Measurements from ENCODE around the gene ZDHHC20.

DNA sequence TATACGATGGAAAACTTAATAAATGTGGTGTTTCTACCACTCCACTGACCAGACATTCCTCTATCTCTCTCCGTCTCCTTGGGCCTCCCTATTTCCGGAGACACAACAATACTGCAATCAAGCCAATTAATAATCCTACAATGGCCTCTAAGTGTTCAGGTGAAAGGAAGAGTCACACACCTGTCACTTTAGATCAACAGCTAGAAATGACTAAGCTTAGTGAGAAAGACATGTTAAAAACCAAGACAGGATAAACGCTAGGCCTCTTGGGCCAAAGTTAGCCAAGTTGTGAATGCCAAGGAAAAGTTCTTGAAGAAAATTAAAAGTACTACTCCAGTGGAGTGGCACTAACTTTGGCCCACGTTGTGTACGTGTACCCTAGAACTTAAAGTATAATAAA is 22.5 kb downstream of the ZDHHC20 start:
- TF ChIP-seq TAF1 (IDR thresholded peaks at IDR 0.05; ENCODE audit: low read depth, low read length) = no peak
- no peak for TF ChIP-seq POLR2A (IDR thresholded peaks at IDR 0.05; ENCODE audit: low read depth, low read length)
- no peak for TF ChIP-seq POLR2AphosphoS5 (IDR thresholded peaks at IDR 0.05; ENCODE audit: low read depth, low read length)
- TF ChIP-seq POU2F2 (IDR thresholded peaks at IDR 0.05; ENCODE audit: low read depth, low read length) = no peak
- TF ChIP-seq SPI1 (IDR thresholded peaks at IDR 0.05; ENCODE audit: low read depth, low read length) = no peak

All from GM12891 (cell line).